H1 (cell line): ENCODE results near the gene PPP1R15B.

Experiments
- CEBPB ChIP-seq: IDR thresholded peaks from 2 replicates; pipeline ENCODE4 v1.6.1; 2012; ENCODE audit warnings: low read depth, low read length
- EP300 ChIP-seq, 2 experiments: IDR thresholded peaks; 1 replicate in 1 of 2; 2 replicates in 1 of 2; pipeline ENCODE4 v1.6.1; 2011 to 2012; ENCODE audit warnings: low read depth in 2 of 2, low read length in 2 of 2, mild to moderate bottlenecking in 2 of 2, borderline replicate concordance in 1 of 2, inconsistent platforms in 1 of 2, moderate library complexity in 1 of 2
- EZH2 ChIP-seq: fragments of 200-600 bp; sonication (generic); IDR thresholded peaks from 2 replicates; pipeline ENCODE4 v1.7.1; 2012; ENCODE audit warnings: low read depth, mild to moderate bottlenecking, moderate library complexity, low read length, inconsistent platforms; ENCODE audit not compliant: severe bottlenecking
- GABPA ChIP-seq: IDR thresholded peaks from 2 replicates; pipeline ENCODE4 v1.6.1; 2011; ENCODE audit warnings: mild to moderate bottlenecking, low read length, moderate library complexity, borderline replicate concordance; ENCODE audit not compliant: insufficient read depth
- HDAC6 ChIP-seq: IDR thresholded peaks from one replicate; pipeline ENCODE4 v1.7.1; 2012; ENCODE audit warnings: low read depth, mild to moderate bottlenecking, inconsistent platforms, low read length, moderate library complexity
- PHF8 ChIP-seq: fragments of 200-600 bp; sonication (generic); conservative IDR thresholded peaks from 2 replicates; pipeline ENCODE4 v1.7.1; 2012; ENCODE audit warnings: low read depth, mild to moderate bottlenecking, inconsistent platforms, low read length, moderate library complexity
- POLR2A ChIP-seq, 2 experiments: IDR thresholded peaks; 1 replicate in 1 of 2; 2 replicates in 1 of 2; pipeline ENCODE4 v1.6.1; 2011; ENCODE audit warnings: low read depth in 2 of 2, low read length in 2 of 2, mild to moderate bottlenecking in 2 of 2; ENCODE audit errors: control extremely low read depth in 1 of 2
- POLR2AphosphoS5 ChIP-seq: IDR thresholded peaks from 2 replicates; pipeline ENCODE4 v1.6.1; 2011; ENCODE audit warnings: low read depth, low read length
- RAD21 ChIP-seq, 2 experiments: IDR thresholded peaks in 1 of 2; conservative IDR thresholded peaks in 1 of 2; 2 replicates each; pipeline ENCODE4 v1.6.1; 2011; ENCODE audit warnings: low read depth in 2 of 2, low read length in 2 of 2, improper control_type of control experiment in 1 of 2, inconsistent platforms in 1 of 2, mild to moderate bottlenecking in 1 of 2, moderate library complexity in 1 of 2
- SP1 ChIP-seq: IDR thresholded peaks from 2 replicates; pipeline ENCODE4 v1.6.1; 2011; ENCODE audit warnings: low read depth, low read length
- TF ChIP-seq, protein P1 (sequence below), 3 experiments: IDR thresholded peaks; 1 replicate in 2 of 3; 2 replicates in 1 of 3; pipeline versions ENCODE4 v1.5.1 to v1.6.1; 2011; ENCODE audit warnings: low read length in 3 of 3, mild to moderate bottlenecking in 3 of 3, inconsistent platforms in 2 of 3, low read depth in 1 of 3, moderate library complexity in 1 of 3; ENCODE audit not compliant: insufficient read depth in 1 of 3; ENCODE audit errors: control extremely low read depth in 1 of 3

DNA sequence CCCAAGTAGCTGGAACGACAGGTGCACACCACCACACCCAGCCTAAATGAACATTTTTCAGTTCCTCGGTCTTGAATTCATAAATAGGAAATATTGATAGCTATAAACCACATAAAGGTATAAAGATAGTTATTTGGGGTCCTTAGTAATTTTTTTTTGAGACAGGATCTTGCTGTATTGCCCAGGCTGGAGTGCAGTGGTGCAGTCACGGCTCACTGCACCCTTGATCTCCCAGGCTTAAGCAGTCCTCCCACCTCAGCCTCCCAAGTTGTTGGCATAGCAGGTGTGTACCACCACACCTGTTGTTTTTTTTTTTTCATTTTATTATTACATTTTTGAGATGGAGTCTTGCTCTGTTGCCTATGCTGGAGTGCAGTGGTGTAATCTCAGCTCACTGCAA is 3.7 kb upstream of the PPP1R15B start:
- TF ChIP-seq, protein P1, sequence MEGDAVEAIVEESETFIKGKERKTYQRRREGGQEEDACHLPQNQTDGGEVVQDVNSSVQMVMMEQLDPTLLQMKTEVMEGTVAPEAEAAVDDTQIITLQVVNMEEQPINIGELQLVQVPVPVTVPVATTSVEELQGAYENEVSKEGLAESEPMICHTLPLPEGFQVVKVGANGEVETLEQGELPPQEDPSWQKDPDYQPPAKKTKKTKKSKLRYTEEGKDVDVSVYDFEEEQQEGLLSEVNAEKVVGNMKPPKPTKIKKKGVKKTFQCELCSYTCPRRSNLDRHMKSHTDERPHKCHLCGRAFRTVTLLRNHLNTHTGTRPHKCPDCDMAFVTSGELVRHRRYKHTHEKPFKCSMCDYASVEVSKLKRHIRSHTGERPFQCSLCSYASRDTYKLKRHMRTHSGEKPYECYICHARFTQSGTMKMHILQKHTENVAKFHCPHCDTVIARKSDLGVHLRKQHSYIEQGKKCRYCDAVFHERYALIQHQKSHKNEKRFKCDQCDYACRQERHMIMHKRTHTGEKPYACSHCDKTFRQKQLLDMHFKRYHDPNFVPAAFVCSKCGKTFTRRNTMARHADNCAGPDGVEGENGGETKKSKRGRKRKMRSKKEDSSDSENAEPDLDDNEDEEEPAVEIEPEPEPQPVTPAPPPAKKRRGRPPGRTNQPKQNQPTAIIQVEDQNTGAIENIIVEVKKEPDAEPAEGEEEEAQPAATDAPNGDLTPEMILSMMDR (IDR thresholded peaks at IDR 0.05; ENCODE audit: control extremely low read depth in 1 of 3, insufficient read depth in 1 of 3, low read depth in 1 of 3, low read length in 3 of 3): no peak
- TF ChIP-seq GABPA: no peak
- no peak for TF ChIP-seq EZH2
- TF ChIP-seq POLR2A (IDR thresholded peaks at IDR 0.05; ENCODE audit: control extremely low read depth in 1 of 2, low read depth in 2 of 2, low read length in 2 of 2): no peak
- TF ChIP-seq POLR2AphosphoS5: no peak
- TF ChIP-seq CEBPB: no peak
- no peak for TF ChIP-seq RAD21 (IDR thresholded peaks at IDR 0.05 in 1 of 2, conservative IDR thresholded peaks at IDR 0.05 in 1 of 2; ENCODE audit: low read depth in 2 of 2, low read length in 2 of 2)
- no peak for TF ChIP-seq PHF8
- no peak for TF ChIP-seq EP300 (IDR thresholded peaks at IDR 0.05; ENCODE audit: borderline replicate concordance in 1 of 2, low read depth in 2 of 2, low read length in 2 of 2)
- TF ChIP-seq SP1: no peak
- no peak for TF ChIP-seq HDAC6
